Right lobe of liver (tissue), 6 donors: ENCODE results near the gene MCC. TPM values are rescaled to one million over a fixed set of nuclear protein-coding genes. Genes with fewer than 3 reads are reported as not detected.

Source experiments
- ATAC-seq, 4 donors: fragments of 200-7000 bp; cut with Tn5 transposase; one replicate each; pipeline ENCODE4 v1.9.1; 2020; ENCODE audit warnings: mild to moderate bottlenecking in 4 of 4, moderate library complexity in 4 of 4
- DNase-seq, 3 donors: peaks; one replicate each; pipeline ENCODE4 v3.0.0-alpha.2; 2020
- H3K27ac ChIP-seq, 3 donors: fragments of 200-600 bp; one replicate each; pipeline ENCODE4 v1.8.0; 2022
- H3K27me3 ChIP-seq, 2 donors: fragments of 200-600 bp; one replicate each; pipeline ENCODE4 v1.8.0; 2022
- H3K36me3 ChIP-seq, 4 donors: fragments of 200-600 bp; sonication (generic) in 1 of 4; one replicate each; pipeline versions ENCODE4 v1.5.1 to v1.8.0; 2017 to 2022; ENCODE audit warnings: control low read depth in 1 of 4
- H3K4me1 ChIP-seq, 4 donors: fragments of 200-600 bp; sonication (generic) in 1 of 4; one replicate each; pipeline versions ENCODE4 v1.5.1 to v1.8.0; 2017 to 2022; ENCODE audit warnings: control low read depth in 1 of 4
- H3K4me3 ChIP-seq, 3 donors: fragments of 200-600 bp; one replicate each; pipeline ENCODE4 v1.8.0; 2022
- H3K9me3 ChIP-seq, 4 donors: fragments of 200-600 bp; sonication (generic) in 1 of 4; one replicate each; pipeline versions ENCODE4 v1.5.1 to v1.8.0; 2017 to 2022; ENCODE audit warnings: control low read depth in 1 of 4
- CTCF ChIP-seq, 4 donors: fragments of 200-600 bp in 3 of 4; fragments of 450-650 bp in 1 of 4; IDR thresholded peaks; one replicate each; pipeline versions ENCODE4 v1.5.1 to v1.8.0; 2016 to 2022; ENCODE audit warnings: antibody characterized with exemption in 4 of 4, mild to moderate bottlenecking in 2 of 4
- POLR2A ChIP-seq: fragments of 450-650 bp; IDR thresholded peaks from one replicate; pipeline ENCODE4 v1.6.1; 2017; ENCODE audit warnings: antibody characterized with exemption, mild to moderate bottlenecking
- WGBS: methylation state at CpG from one replicate; pipeline ENCODE4 v1.1.6; 2018; ENCODE audit warnings: low coverage, low lambda C conversion rate; ENCODE audit not compliant: insufficient coverage; ENCODE audit errors: missing lambda C conversion rate; 5-methylcytosine and 5-hydroxymethylcytosine counted together
- intact Hi-C, 2 donors: fragments of 100-400 bp; cut with DNase I; formaldehyde crosslinking; loops; one replicate each; pipeline versions ENCODE4 v1.11.2 to v1.14.1; 2022
- total RNA-seq, 6 experiments: library from RNA; depleted of rRNA in 2 of 6; stranded (reverse); fragments of >200 nt in 2 of 6; fragmentation: NEBNext Ultra II Directional in 3 of 6; extraction: Animal tissue kit (Norgen Biotek cat#: 25700) in 3 of 6; gene quantifications; one replicate each; pipeline versions ENCODE4 v1.1.0 to v1.2.4, GENCODE V29; 2016 to 2023
- donor health status: DM: no; HTN: yes; CAD: no.
- donor health status: DM: no; HTN: no; CAD: no.
- donor health status: DM: no; HTN: no; CAD: no.
- donor health status: DM: no; HTN: yes; CAD: no.
- donor health status: DM: no; HTN: yes; CAD: no.

Gene MCC
- total RNA-seq, 6 experiments from 2014 or later = 23.1 to 35.2 (median 26.1) TPM

- ATAC-seq (peak in 1 of 4 donors; percentile 29), DNase-seq (no peak)
- H3K36me3 ChIP-seq = no peaks in the 10 kb centered on the region
- no peak overlapping the region for H3K27ac ChIP-seq
- H3K4me3 ChIP-seq = no peak overlapping the region
- H3K9me3 ChIP-seq = no peaks in the 10 kb centered on the region
- H3K4me1 ChIP-seq = peaks cover 0 to 9% (median 1%) of the 10 kb centered on the region in 4 donors
- intact Hi-C loops = no loop called here
- no peaks in the 10 kb centered on the region for H3K27me3 ChIP-seq
- 38% methylated on average over 5 of the region's 6 CpGs for WGBS
- peak; percentile 40 to 50 (median 44) for TF ChIP-seq CTCF (IDR thresholded peaks at IDR 0.05)
- TF ChIP-seq POLR2A = no peak
Observed at GRCh38 chr5:113510836-113511451, 22.7 kb upstream of the MCC start.

GRCh38 chr5:113508756-113509155, 20.5 kb upstream of the MCC start:
- DNase-seq = no peak
- no peak overlapping the region for H3K27ac ChIP-seq
- no peaks in the 10 kb centered on the region for H3K9me3 ChIP-seq
- ATAC-seq = no peak
- intact Hi-C loops = loop anchor here in 1 of 2 donors (10.0 kb wide), 1 partner anchor 134 kb away; no protein-coding TSS in a partner anchor
- H3K4me1 ChIP-seq = no peaks in the 10 kb centered on the region
- H3K36me3 ChIP-seq = no peaks in the 10 kb centered on the region
- H3K4me3 ChIP-seq = no peak overlapping the region
- H3K27me3 ChIP-seq = no peaks in the 10 kb centered on the region
- no peak for TF ChIP-seq POLR2A
- no peak for TF ChIP-seq CTCF (IDR thresholded peaks at IDR 0.05)

- H3K9me3 ChIP-seq = no peaks in the 10 kb centered on the region
- DNase-seq (no peak), ATAC-seq (peak in 1 of 4 donors; percentile 30)
- no peak overlapping the region for H3K4me3 ChIP-seq
- intact Hi-C loops = loop anchor here in 1 of 2 donors (10.0 kb wide), 1 partner anchor 133 kb away; no protein-coding TSS in a partner anchor
- no peak for TF ChIP-seq CTCF (IDR thresholded peaks at IDR 0.05)
- no peak for TF ChIP-seq POLR2A
- H3K4me1 ChIP-seq = no peaks in the 10 kb centered on the region
- no peak overlapping the region for H3K27ac ChIP-seq
- H3K27me3 ChIP-seq = no peaks in the 10 kb centered on the region
- no peaks in the 10 kb centered on the region for H3K36me3 ChIP-seq
Observed at GRCh38 chr5:113507601-113508000, 19.3 kb upstream of the MCC start.

GRCh38 chr5:113505181-113505580, 16.9 kb upstream of the MCC start:
- DNase-seq (no peak), ATAC-seq (no peak)
- WGBS = 76% methylated on average over 5 of the region's 5 CpGs
- Histone ChIP-seq H3K4me3 (no peak overlapping the region), H3K27ac (no peak overlapping the region), H3K9me3 (no peaks in the 10 kb centered on the region), H3K36me3 (no peaks in the 10 kb centered on the region), H3K4me1 (no peaks in the 10 kb centered on the region), H3K27me3 (no peaks in the 10 kb centered on the region)
- intact Hi-C loops = loop anchor here in 1 of 2 donors (10.0 kb wide), 1 partner anchor 130 kb away; no protein-coding TSS in a partner anchor
- no peak for TF ChIP-seq CTCF (IDR thresholded peaks at IDR 0.05)
- TF ChIP-seq POLR2A = no peak
